ENCODE measurements around the gene ADCY2. TPM values are rescaled to one million over a fixed set of nuclear protein-coding genes. Genes with fewer than 3 reads are reported as not detected.

Gene ADCY2
- total and polyA plus RNA-seq, 2 experiments from 2014 or later = 23.8 to 74.9 TPM

DNA sequence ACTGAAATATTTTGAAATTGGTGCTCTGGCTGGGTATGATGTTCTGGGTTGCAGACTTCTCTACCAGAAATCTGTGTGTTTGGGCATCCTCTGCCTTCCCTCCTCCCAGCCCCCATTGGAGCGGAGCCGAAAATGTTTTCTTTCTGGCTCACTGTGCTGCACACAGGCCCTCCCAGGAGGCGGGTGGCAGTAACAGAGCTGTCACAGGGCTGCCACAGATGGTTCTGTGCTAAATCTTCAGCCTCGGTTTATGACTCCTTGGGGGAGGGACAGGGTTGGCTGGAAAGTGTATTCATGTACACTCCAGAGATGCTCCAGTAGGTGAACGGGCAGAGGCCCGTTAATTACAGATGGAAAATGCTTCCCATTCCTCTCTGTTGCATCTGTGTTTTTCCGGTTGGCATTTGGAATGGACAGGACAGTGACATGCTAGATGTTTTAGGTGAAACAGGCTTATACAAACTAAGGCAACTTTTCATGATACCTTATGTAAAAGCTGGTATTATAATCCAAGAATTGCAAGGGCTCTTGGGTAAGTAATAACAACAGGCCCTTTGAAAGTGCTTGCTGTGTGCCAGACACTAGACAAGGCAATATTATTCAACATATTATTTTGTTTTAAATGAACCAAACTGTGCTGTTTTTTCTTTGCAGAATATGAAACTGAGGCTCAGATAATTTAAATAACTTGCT lies 180.2 kb downstream of the ADCY2 start (continued):
- TF ChIP-seq, protein P1, sequence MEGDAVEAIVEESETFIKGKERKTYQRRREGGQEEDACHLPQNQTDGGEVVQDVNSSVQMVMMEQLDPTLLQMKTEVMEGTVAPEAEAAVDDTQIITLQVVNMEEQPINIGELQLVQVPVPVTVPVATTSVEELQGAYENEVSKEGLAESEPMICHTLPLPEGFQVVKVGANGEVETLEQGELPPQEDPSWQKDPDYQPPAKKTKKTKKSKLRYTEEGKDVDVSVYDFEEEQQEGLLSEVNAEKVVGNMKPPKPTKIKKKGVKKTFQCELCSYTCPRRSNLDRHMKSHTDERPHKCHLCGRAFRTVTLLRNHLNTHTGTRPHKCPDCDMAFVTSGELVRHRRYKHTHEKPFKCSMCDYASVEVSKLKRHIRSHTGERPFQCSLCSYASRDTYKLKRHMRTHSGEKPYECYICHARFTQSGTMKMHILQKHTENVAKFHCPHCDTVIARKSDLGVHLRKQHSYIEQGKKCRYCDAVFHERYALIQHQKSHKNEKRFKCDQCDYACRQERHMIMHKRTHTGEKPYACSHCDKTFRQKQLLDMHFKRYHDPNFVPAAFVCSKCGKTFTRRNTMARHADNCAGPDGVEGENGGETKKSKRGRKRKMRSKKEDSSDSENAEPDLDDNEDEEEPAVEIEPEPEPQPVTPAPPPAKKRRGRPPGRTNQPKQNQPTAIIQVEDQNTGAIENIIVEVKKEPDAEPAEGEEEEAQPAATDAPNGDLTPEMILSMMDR (conservative IDR thresholded peaks at IDR 0.05; ENCODE audit: low read depth in 2 of 2) = no peak
- no peak for TF ChIP-seq EZH2 (IDR thresholded peaks at IDR 0.05; ENCODE audit: low read depth, unreplicated experiment)
- TF ChIP-seq ZNF331 (CRISPR knock-in tag; IDR thresholded peaks at IDR 0.05; ENCODE audit: low read depth) = no peak
- no peak for TF ChIP-seq STAT1 (IDR thresholded peaks at IDR 0.05; ENCODE audit: unreplicated experiment)
- no peak for TF ChIP-seq JUNB (IDR thresholded peaks at IDR 0.05; ENCODE audit: unreplicated experiment)
- no peak for TF ChIP-seq EZH2phosphoT487 (IDR thresholded peaks at IDR 0.05; ENCODE audit: unreplicated experiment)
- TF ChIP-seq ZNF114 (CRISPR knock-in tag; IDR thresholded peaks at IDR 0.05) = no peak

DNA sequence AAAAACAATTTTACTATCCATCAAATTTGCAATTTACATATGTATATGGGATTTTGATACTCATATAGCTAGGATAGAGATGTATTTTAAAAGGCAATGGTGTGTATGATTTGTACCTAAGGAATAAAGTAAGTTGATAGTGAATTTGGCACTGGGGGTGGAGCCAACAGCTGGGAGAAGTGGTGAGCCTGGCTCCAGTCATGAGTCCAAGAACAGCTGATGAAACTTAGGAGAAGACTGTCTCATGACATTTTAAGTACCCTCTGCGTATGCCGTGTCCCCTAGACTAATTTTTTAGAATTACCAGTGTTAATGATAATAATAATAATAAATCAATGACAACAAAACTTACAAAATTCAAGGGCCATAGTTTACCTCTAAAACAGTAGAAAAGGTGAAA lies 181.4 kb downstream of the ADCY2 start:
- H3K4me1 Mint-ChIP-seq = no peaks in the 10 kb centered on the region
- no peak overlapping the region for H3K27ac ChIP-seq (ENCODE audit: low read depth)
- no peaks in the 10 kb centered on the region for H3K9me2 ChIP-seq (ENCODE audit: insufficient read depth)
- no peaks in the 10 kb centered on the region; the same call in 1 of the 2 replicates for H3K36me3 ChIP-seq (ENCODE audit: insufficient read depth)
- no peak overlapping the region for H3K27ac Mint-ChIP-seq
- peaks cover 16% of the 10 kb centered on the region; the same call in 1 of the 2 replicates for H4K20me1 ChIP-seq (replicated peaks; ENCODE audit: insufficient read depth)
- DNase-seq (ENCODE audit: low spot score) (no peak), ATAC-seq (no peak)
- H3K36me3 Mint-ChIP-seq (ENCODE audit: low read depth) = peaks cover 9% of the 10 kb centered on the region
- no peaks in the 10 kb centered on the region for H3K27me3 Mint-ChIP-seq (ENCODE audit: insufficient read depth, low read depth, poor library complexity)
- no peak overlapping the region for H3K4me3 ChIP-seq
- H2AFZ ChIP-seq = no peak overlapping the region
- no peaks in the 10 kb centered on the region for H3K27me3 ChIP-seq (ENCODE audit: insufficient read depth)
- no peak overlapping the region for H3K4me3 Mint-ChIP-seq
- H3K4me1 ChIP-seq (ENCODE audit: insufficient read depth) = no peaks in the 10 kb centered on the region
- no peaks in the 10 kb centered on the region for H3K9me3 Mint-ChIP-seq
- no peaks in the 10 kb centered on the region for H3F3A ChIP-seq (replicated peaks; ENCODE audit: low read depth)
- no peak overlapping the region for H3K4me2 ChIP-seq
- peaks cover 27% of the 10 kb centered on the region for H3K79me2 ChIP-seq (replicated peaks; ENCODE audit: insufficient read depth)
- TF ChIP-seq EZH2 (IDR thresholded peaks at IDR 0.05; ENCODE audit: low read depth, unreplicated experiment) = no peak
- no peak for TF ChIP-seq NANOG (IDR thresholded peaks at IDR 0.05; ENCODE audit: borderline replicate concordance)
- TF ChIP-seq, protein P2, sequence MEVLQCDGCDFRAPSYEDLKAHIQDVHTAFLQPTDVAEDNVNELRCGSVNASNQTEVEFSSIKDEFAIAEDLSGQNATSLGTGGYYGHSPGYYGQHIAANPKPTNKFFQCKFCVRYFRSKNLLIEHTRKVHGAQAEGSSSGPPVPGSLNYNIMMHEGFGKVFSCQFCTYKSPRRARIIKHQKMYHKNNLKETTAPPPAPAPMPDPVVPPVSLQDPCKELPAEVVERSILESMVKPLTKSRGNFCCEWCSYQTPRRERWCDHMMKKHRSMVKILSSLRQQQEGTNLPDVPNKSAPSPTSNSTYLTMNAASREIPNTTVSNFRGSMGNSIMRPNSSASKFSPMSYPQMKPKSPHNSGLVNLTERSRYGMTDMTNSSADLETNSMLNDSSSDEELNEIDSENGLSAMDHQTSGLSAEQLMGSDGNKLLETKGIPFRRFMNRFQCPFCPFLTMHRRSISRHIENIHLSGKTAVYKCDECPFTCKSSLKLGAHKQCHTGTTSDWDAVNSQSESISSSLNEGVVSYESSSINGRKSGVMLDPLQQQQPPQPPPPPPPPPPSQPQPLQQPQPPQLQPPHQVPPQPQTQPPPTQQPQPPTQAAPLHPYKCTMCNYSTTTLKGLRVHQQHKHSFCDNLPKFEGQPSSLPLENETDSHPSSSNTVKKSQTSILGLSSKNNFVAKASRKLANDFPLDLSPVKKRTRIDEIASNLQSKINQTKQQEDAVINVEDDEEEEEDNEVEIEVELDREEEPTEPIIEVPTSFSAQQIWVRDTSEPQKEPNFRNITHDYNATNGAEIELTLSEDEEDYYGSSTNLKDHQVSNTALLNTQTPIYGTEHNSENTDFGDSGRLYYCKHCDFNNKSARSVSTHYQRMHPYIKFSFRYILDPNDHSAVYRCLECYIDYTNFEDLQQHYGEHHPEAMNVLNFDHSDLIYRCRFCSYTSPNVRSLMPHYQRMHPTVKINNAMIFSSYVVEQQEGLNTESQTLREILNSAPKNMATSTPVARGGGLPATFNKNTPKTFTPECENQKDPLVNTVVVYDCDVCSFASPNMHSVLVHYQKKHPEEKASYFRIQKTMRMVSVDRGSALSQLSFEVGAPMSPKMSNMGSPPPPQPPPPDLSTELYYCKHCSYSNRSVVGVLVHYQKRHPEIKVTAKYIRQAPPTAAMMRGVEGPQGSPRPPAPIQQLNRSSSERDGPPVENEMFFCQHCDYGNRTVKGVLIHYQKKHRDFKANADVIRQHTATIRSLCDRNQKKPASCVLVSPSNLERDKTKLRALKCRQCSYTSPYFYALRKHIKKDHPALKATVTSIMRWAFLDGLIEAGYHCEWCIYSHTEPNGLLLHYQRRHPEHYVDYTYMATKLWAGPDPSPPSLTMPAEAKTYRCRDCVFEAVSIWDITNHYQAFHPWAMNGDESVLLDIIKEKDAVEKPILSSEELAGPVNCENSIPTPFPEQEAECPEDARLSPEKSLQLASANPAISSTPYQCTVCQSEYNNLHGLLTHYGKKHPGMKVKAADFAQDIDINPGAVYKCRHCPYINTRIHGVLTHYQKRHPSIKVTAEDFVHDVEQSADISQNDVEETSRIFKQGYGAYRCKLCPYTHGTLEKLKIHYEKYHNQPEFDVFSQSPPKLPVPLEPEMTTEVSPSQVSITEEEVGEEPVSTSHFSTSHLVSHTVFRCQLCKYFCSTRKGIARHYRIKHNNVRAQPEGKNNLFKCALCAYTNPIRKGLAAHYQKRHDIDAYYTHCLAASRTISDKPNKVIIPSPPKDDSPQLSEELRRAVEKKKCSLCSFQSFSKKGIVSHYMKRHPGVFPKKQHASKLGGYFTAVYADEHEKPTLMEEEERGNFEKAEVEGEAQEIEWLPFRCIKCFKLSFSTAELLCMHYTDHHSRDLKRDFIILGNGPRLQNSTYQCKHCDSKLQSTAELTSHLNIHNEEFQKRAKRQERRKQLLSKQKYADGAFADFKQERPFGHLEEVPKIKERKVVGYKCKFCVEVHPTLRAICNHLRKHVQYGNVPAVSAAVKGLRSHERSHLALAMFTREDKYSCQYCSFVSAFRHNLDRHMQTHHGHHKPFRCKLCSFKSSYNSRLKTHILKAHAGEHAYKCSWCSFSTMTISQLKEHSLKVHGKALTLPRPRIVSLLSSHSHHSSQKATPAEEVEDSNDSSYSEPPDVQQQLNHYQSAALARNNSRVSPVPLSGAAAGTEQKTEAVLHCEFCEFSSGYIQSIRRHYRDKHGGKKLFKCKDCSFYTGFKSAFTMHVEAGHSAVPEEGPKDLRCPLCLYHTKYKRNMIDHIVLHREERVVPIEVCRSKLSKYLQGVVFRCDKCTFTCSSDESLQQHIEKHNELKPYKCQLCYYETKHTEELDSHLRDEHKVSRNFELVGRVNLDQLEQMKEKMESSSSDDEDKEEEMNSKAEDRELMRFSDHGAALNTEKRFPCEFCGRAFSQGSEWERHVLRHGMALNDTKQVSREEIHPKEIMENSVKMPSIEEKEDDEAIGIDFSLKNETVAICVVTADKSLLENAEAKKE (CRISPR knock-in tag; IDR thresholded peaks at IDR 0.05) = no peak
- TF ChIP-seq, protein P1 (conservative IDR thresholded peaks at IDR 0.05; ENCODE audit: low read depth in 2 of 2) = no peak
- TF ChIP-seq, protein P3, sequence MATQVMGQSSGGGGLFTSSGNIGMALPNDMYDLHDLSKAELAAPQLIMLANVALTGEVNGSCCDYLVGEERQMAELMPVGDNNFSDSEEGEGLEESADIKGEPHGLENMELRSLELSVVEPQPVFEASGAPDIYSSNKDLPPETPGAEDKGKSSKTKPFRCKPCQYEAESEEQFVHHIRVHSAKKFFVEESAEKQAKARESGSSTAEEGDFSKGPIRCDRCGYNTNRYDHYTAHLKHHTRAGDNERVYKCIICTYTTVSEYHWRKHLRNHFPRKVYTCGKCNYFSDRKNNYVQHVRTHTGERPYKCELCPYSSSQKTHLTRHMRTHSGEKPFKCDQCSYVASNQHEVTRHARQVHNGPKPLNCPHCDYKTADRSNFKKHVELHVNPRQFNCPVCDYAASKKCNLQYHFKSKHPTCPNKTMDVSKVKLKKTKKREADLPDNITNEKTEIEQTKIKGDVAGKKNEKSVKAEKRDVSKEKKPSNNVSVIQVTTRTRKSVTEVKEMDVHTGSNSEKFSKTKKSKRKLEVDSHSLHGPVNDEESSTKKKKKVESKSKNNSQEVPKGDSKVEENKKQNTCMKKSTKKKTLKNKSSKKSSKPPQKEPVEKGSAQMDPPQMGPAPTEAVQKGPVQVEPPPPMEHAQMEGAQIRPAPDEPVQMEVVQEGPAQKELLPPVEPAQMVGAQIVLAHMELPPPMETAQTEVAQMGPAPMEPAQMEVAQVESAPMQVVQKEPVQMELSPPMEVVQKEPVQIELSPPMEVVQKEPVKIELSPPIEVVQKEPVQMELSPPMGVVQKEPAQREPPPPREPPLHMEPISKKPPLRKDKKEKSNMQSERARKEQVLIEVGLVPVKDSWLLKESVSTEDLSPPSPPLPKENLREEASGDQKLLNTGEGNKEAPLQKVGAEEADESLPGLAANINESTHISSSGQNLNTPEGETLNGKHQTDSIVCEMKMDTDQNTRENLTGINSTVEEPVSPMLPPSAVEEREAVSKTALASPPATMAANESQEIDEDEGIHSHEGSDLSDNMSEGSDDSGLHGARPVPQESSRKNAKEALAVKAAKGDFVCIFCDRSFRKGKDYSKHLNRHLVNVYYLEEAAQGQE (IDR thresholded peaks at IDR 0.05; ENCODE audit: unreplicated experiment) = no peak
- no peak for TF ChIP-seq ZNF331 (CRISPR knock-in tag; IDR thresholded peaks at IDR 0.05; ENCODE audit: low read depth)
- TF ChIP-seq STAT1 (IDR thresholded peaks at IDR 0.05; ENCODE audit: unreplicated experiment) = no peak
- TF ChIP-seq JUNB (IDR thresholded peaks at IDR 0.05; ENCODE audit: unreplicated experiment) = no peak

Measured in GM23338 (cell line).